ENCODE data around the gene PAFAH1B2.
"Not testable (repeated sequence)": the region's sequence is repeated elsewhere in the genome, so short reads cannot be mapped to it uniquely, and the experiment has no call there.

The PAFAH1B2 gene

GRCh38 chr11:117201658-117202305 lies 57.7 kb downstream of the PAFAH1B2 start:
- Histone ChIP-seq H3K9ac (ENCODE audit: insufficient read length, low read depth) (no peak overlapping the region), H3K36me3 (ENCODE audit: insufficient read depth, insufficient read length, low read length) (peaks cover 70% of the 10 kb centered on the region), H3K4me1 (ENCODE audit: insufficient read depth, insufficient read length) (peaks cover 10% of the 10 kb centered on the region), H3K27me3 (ENCODE audit: insufficient read depth, insufficient read length) (no peaks in the 10 kb centered on the region), H3K4me3 (ENCODE audit: insufficient read length, low read depth) (no peak overlapping the region), H3K9me3 (ENCODE audit: insufficient read depth, low read length) (no peaks in the 10 kb centered on the region)
- TF ChIP-seq ZNF274 (IDR thresholded peaks at IDR 0.05; ENCODE audit: low read depth, low read length) (no peak), YY1 (IDR thresholded peaks at IDR 0.05; ENCODE audit: insufficient read depth, insufficient read length) (no peak), SUZ12 (IDR thresholded peaks at IDR 0.05; ENCODE audit: extremely low read depth, insufficient read depth, insufficient read length) (no peak)
- DNase-seq (ENCODE audit: low read depth, low spot score), result no peak

- Histone ChIP-seq H3K27me3 (ENCODE audit: insufficient read depth, insufficient read length) (no peaks in the 10 kb centered on the region), H3K9me3 (ENCODE audit: insufficient read depth, low read length) (no peaks in the 10 kb centered on the region), H3K4me1 (ENCODE audit: insufficient read depth, insufficient read length) (peaks cover 10% of the 10 kb centered on the region), H3K9ac (ENCODE audit: insufficient read length, low read depth) (no peak overlapping the region), H3K36me3 (ENCODE audit: insufficient read depth, insufficient read length, low read length) (peaks cover 62% of the 10 kb centered on the region), H3K4me3 (ENCODE audit: insufficient read length, low read depth) (no peak overlapping the region)
- DNase-seq (ENCODE audit: low read depth, low spot score), result no peak
- TF ChIP-seq SUZ12 (IDR thresholded peaks at IDR 0.05; ENCODE audit: extremely low read depth, insufficient read depth, insufficient read length) (no peak), ZNF274 (IDR thresholded peaks at IDR 0.05; ENCODE audit: low read depth, low read length) (no peak), YY1 (IDR thresholded peaks at IDR 0.05; ENCODE audit: insufficient read depth, insufficient read length) (no peak)
These were observed 58.4 kb downstream of the PAFAH1B2 start for GRCh38 chr11:117202386-117203068.

- no peaks in the 10 kb centered on the region for H3K27me3 ChIP-seq (ENCODE audit: insufficient read depth, insufficient read length)
- peaks cover 59% of the 10 kb centered on the region for H3K36me3 ChIP-seq (ENCODE audit: insufficient read depth, insufficient read length, low read length)
- peaks cover 10% of the 10 kb centered on the region for H3K4me1 ChIP-seq (ENCODE audit: insufficient read depth, insufficient read length)
- H3K9ac ChIP-seq (ENCODE audit: insufficient read length, low read depth), result no peak overlapping the region
- TF ChIP-seq SUZ12 (IDR thresholded peaks at IDR 0.05; ENCODE audit: extremely low read depth, insufficient read depth, insufficient read length), result no peak
- TF ChIP-seq ZNF274 (IDR thresholded peaks at IDR 0.05; ENCODE audit: low read depth, low read length), result no peak
- TF ChIP-seq YY1 (IDR thresholded peaks at IDR 0.05; ENCODE audit: insufficient read depth, insufficient read length), result no peak
- H3K9me3 ChIP-seq (ENCODE audit: insufficient read depth, low read length), result no peaks in the 10 kb centered on the region
- DNase-seq (ENCODE audit: low read depth, low spot score), result no peak
- H3K4me3 ChIP-seq (ENCODE audit: insufficient read length, low read depth), result no peak overlapping the region
These were observed 59.0 kb downstream of the PAFAH1B2 start for GRCh38 chr11:117203069-117203407.

- TF ChIP-seq ZNF274 (IDR thresholded peaks at IDR 0.05; ENCODE audit: low read depth, low read length) (no peak), SUZ12 (IDR thresholded peaks at IDR 0.05; ENCODE audit: extremely low read depth, insufficient read depth, insufficient read length) (no peak), YY1 (IDR thresholded peaks at IDR 0.05; ENCODE audit: insufficient read depth, insufficient read length) (no peak)
- peaks cover 59% of the 10 kb centered on the region for H3K36me3 ChIP-seq (ENCODE audit: insufficient read depth, insufficient read length, low read length)
- peaks cover 6% of the 10 kb centered on the region for H3K4me1 ChIP-seq (ENCODE audit: insufficient read depth, insufficient read length)
- H3K4me3 ChIP-seq (ENCODE audit: insufficient read length, low read depth), result no peak overlapping the region
- no peak for DNase-seq (ENCODE audit: low read depth, low spot score)
- H3K9ac ChIP-seq (ENCODE audit: insufficient read length, low read depth), result no peak overlapping the region
- H3K27me3 ChIP-seq (ENCODE audit: insufficient read depth, insufficient read length), result no peaks in the 10 kb centered on the region
- H3K9me3 ChIP-seq (ENCODE audit: insufficient read depth, low read length), result no peaks in the 10 kb centered on the region
These were observed 60.4 kb downstream of the PAFAH1B2 start for GRCh38 chr11:117204283-117205080.

- no peak for DNase-seq (ENCODE audit: low read depth, low spot score)
- Histone ChIP-seq H3K9ac (ENCODE audit: insufficient read length, low read depth) (no peak overlapping the region), H3K36me3 (ENCODE audit: insufficient read depth, insufficient read length, low read length) (peaks cover 55% of the 10 kb centered on the region), H3K4me1 (ENCODE audit: insufficient read depth, insufficient read length) (peaks cover 4% of the 10 kb centered on the region), H3K9me3 (ENCODE audit: insufficient read depth, low read length) (no peaks in the 10 kb centered on the region), H3K4me3 (ENCODE audit: insufficient read length, low read depth) (no peak overlapping the region), H3K27me3 (ENCODE audit: insufficient read depth, insufficient read length) (no peaks in the 10 kb centered on the region)
- TF ChIP-seq YY1 (IDR thresholded peaks at IDR 0.05; ENCODE audit: insufficient read depth, insufficient read length) (no peak), SUZ12 (IDR thresholded peaks at IDR 0.05; ENCODE audit: extremely low read depth, insufficient read depth, insufficient read length) (no peak), ZNF274 (IDR thresholded peaks at IDR 0.05; ENCODE audit: low read depth, low read length) (no peak)
These were observed 61.2 kb downstream of the PAFAH1B2 start for GRCh38 chr11:117205211-117205818.

GRCh38 chr11:117206111-117206510 lies 62.0 kb downstream of the PAFAH1B2 start:
- not testable (repeated sequence) for H3K9me3 ChIP-seq (ENCODE audit: insufficient read depth, low read length); H3K4me1 ChIP-seq (ENCODE audit: insufficient read depth, insufficient read length); H3K4me3 ChIP-seq (ENCODE audit: insufficient read length, low read depth); H3K9ac ChIP-seq (ENCODE audit: insufficient read length, low read depth); H3K27me3 ChIP-seq (ENCODE audit: insufficient read depth, insufficient read length); DNase-seq (ENCODE audit: low read depth, low spot score)
- peaks cover 47% of the 10 kb centered on the region for H3K36me3 ChIP-seq (ENCODE audit: insufficient read depth, insufficient read length, low read length)

GRCh38 chr11:117206859-117207258 lies 62.8 kb downstream of the PAFAH1B2 start:
- not testable (repeated sequence) for H3K9me3 ChIP-seq (ENCODE audit: insufficient read depth, low read length); H3K27me3 ChIP-seq (ENCODE audit: insufficient read depth, insufficient read length); H3K4me3 ChIP-seq (ENCODE audit: insufficient read length, low read depth); DNase-seq (ENCODE audit: low read depth, low spot score); H3K4me1 ChIP-seq (ENCODE audit: insufficient read depth, insufficient read length); H3K9ac ChIP-seq (ENCODE audit: insufficient read length, low read depth)
- H3K36me3 ChIP-seq (ENCODE audit: insufficient read depth, insufficient read length, low read length), result peaks cover 40% of the 10 kb centered on the region

- H3K9ac ChIP-seq (ENCODE audit: insufficient read length, low read depth); DNase-seq (ENCODE audit: low read depth, low spot score); H3K4me1 ChIP-seq (ENCODE audit: insufficient read depth, insufficient read length); H3K4me3 ChIP-seq (ENCODE audit: insufficient read length, low read depth); H3K27me3 ChIP-seq (ENCODE audit: insufficient read depth, insufficient read length); H3K9me3 ChIP-seq (ENCODE audit: insufficient read depth, low read length): not testable (repeated sequence)
- peaks cover 34% of the 10 kb centered on the region for H3K36me3 ChIP-seq (ENCODE audit: insufficient read depth, insufficient read length, low read length)
These were observed 63.4 kb downstream of the PAFAH1B2 start for GRCh38 chr11:117207481-117207880.

GRCh38 chr11:117208710-117209109 lies 64.6 kb downstream of the PAFAH1B2 start:
- not testable (repeated sequence) for H3K9me3 ChIP-seq (ENCODE audit: insufficient read depth, low read length); H3K9ac ChIP-seq (ENCODE audit: insufficient read length, low read depth); DNase-seq (ENCODE audit: low read depth, low spot score)

More at GRCh38 chr11:117208710-117209109, 64.6 kb downstream of the PAFAH1B2 start:
- H3K4me3 ChIP-seq (ENCODE audit: insufficient read length, low read depth); H3K27me3 ChIP-seq (ENCODE audit: insufficient read depth, insufficient read length); H3K4me1 ChIP-seq (ENCODE audit: insufficient read depth, insufficient read length): not testable (repeated sequence)
- H3K36me3 ChIP-seq (ENCODE audit: insufficient read depth, insufficient read length, low read length), result peaks cover 32% of the 10 kb centered on the region
